ENCODE data around the gene MXI1. TPM values are rescaled to one million over a fixed set of nuclear protein-coding genes. Genes with fewer than 3 reads are reported as not detected.

MXI1 gene
- total RNA-seq, 1 experiment from 2014 or later = 25.8 TPM

GRCh38 chr10:110321869-110322620 lies 114.6 kb downstream of the MXI1 start:
- Histone ChIP-seq H2AFZ (no peak overlapping the region), H4K20me1 (ENCODE audit: insufficient read depth) (no peaks in the 10 kb centered on the region), H3K27me3 (ENCODE audit: insufficient read depth, low read depth) (no peaks in the 10 kb centered on the region), H3K4me1 (replicated peaks; ENCODE audit: insufficient read depth) (peaks cover 41% of the 10 kb centered on the region), H3K4me3 (no peak overlapping the region), H3K79me2 (ENCODE audit: low read depth) (no peaks in the 10 kb centered on the region), H3K9me3 (ENCODE audit: insufficient read depth, low read depth) (no peaks in the 10 kb centered on the region), H3K4me2 (no peak overlapping the region), H3K27ac (no peak overlapping the region), H3K36me3 (ENCODE audit: low read depth) (no peaks in the 10 kb centered on the region), H3K9me2 (ENCODE audit: insufficient read depth) (no peaks in the 10 kb centered on the region), H3F3A (ENCODE audit: insufficient read depth, low read depth) (peaks cover 31% of the 10 kb centered on the region)
- no peak for TF ChIP-seq CTCF (conservative IDR thresholded peaks at IDR 0.05)
- TF ChIP-seq EZH2 (IDR thresholded peaks at IDR 0.05; ENCODE audit: low read depth) = no peak
- ChIA-PET POLR2A (ENCODE audit: unreplicated experiment) (no interaction called here), CTCF (no interaction called here)
- intact Hi-C loops (cut with micrococcal nuclease; ENCODE audit: unreplicated experiment) = no loop called here
- DNase-seq = no peak
- no TSS peak for BruUV-seq (replicated peaks)

- CTCF ChIA-PET = no interaction called here
- BruUV-seq (replicated peaks) = no TSS peak
- peaks cover 55% of the 10 kb centered on the region for H3K4me1 ChIP-seq (replicated peaks; ENCODE audit: insufficient read depth)
- H3F3A ChIP-seq (ENCODE audit: insufficient read depth, low read depth) = peaks cover 46% of the 10 kb centered on the region
- H3K27me3 ChIP-seq (ENCODE audit: insufficient read depth, low read depth) = no peaks in the 10 kb centered on the region
- H3K9me2 ChIP-seq (ENCODE audit: insufficient read depth) = no peaks in the 10 kb centered on the region
- H3K4me3 ChIP-seq = no peak overlapping the region
- no peak overlapping the region for H2AFZ ChIP-seq
- H3K79me2 ChIP-seq (ENCODE audit: low read depth) = no peaks in the 10 kb centered on the region
- H3K36me3 ChIP-seq (ENCODE audit: low read depth) = no peaks in the 10 kb centered on the region
- POLR2A ChIA-PET (ENCODE audit: unreplicated experiment) = interaction anchor here (0.6 kb wide), 1 partner anchor 417 kb away, joined by 5 read pairs; no protein-coding TSS in a partner anchor
- no peaks in the 10 kb centered on the region for H3K9me3 ChIP-seq (ENCODE audit: insufficient read depth, low read depth)
- intact Hi-C loops (cut with micrococcal nuclease; ENCODE audit: unreplicated experiment) = no loop called here
- peak in 1 of 2 experiments; percentile 47 for DNase-seq
- TF ChIP-seq EZH2 (IDR thresholded peaks at IDR 0.05; ENCODE audit: low read depth) (no peak), CTCF (conservative IDR thresholded peaks at IDR 0.05) (no peak)
- 0 out of 2 replicates have a peak overlapping the region, but pooled peaks have one; percentile 32 for H3K27ac ChIP-seq
- H4K20me1 ChIP-seq (ENCODE audit: insufficient read depth) = no peaks in the 10 kb centered on the region
- H3K4me2 ChIP-seq = no peak overlapping the region
Measured at GRCh38 chr10:110323503-110323902, 116.1 kb downstream of the MXI1 start.

GRCh38 chr10:110324201-110324804 lies 116.9 kb downstream of the MXI1 start:
- Histone ChIP-seq H3K4me2 (0 out of 2 replicates have a peak overlapping the region, but pooled peaks have one; percentile 3), H3K27me3 (ENCODE audit: insufficient read depth, low read depth) (no peaks in the 10 kb centered on the region), H3K4me1 (replicated peaks; ENCODE audit: insufficient read depth) (peaks cover 62% of the 10 kb centered on the region), H3K9me3 (ENCODE audit: insufficient read depth, low read depth) (no peaks in the 10 kb centered on the region), H3K4me3 (no peak overlapping the region), H3K27ac (peak overlapping the region; percentile 99), H3K9me2 (ENCODE audit: insufficient read depth) (no peaks in the 10 kb centered on the region), H3F3A (ENCODE audit: insufficient read depth, low read depth) (peaks cover 52% of the 10 kb centered on the region), H2AFZ (no peak overlapping the region), H3K79me2 (ENCODE audit: low read depth) (no peaks in the 10 kb centered on the region), H3K36me3 (ENCODE audit: low read depth) (no peaks in the 10 kb centered on the region), H4K20me1 (ENCODE audit: insufficient read depth) (no peaks in the 10 kb centered on the region)
- intact Hi-C loops (cut with micrococcal nuclease; ENCODE audit: unreplicated experiment) = no loop called here
- DNase-seq = no peak
- TF ChIP-seq EZH2 (IDR thresholded peaks at IDR 0.05; ENCODE audit: low read depth) (no peak), CTCF (conservative IDR thresholded peaks at IDR 0.05) (no peak)
- no TSS peak for BruUV-seq (replicated peaks)
- ChIA-PET CTCF (no interaction called here), POLR2A (ENCODE audit: unreplicated experiment) (interaction anchor here (0.6 kb wide), 1 partner anchor 224 kb away, joined by 3 read pairs; no protein-coding TSS in a partner anchor)

All from PC-9 (cell line).